Muscle of leg (tissue), 11 donors: ENCODE measurements around the gene NAPSA. TPM values are rescaled to one million over a fixed set of nuclear protein-coding genes. Genes with fewer than 3 reads are reported as not detected.
"Not testable (repeated sequence)": the region's sequence is repeated elsewhere in the genome, so short reads cannot be mapped to it uniquely, and the experiment has no call there.

ENCODE experiments used
- DNase-seq: peaks from one replicate; pipeline ENCODE4 v3.0.0; 2013
- H3K27ac ChIP-seq: one replicate; pipeline ENCODE4 v1.5.1; 2013; ENCODE audit warnings: mild to moderate bottlenecking, low read length, control low read depth
- H3K27me3 ChIP-seq: one replicate; pipeline ENCODE4 v1.6.1; 2013; ENCODE audit warnings: low read length; ENCODE audit not compliant: control insufficient read depth, insufficient read depth
- H3K36me3 ChIP-seq: one replicate; pipeline ENCODE4 v1.6.1; 2013; ENCODE audit warnings: low read length; ENCODE audit not compliant: control insufficient read depth, insufficient read depth
- H3K4me1 ChIP-seq: one replicate; pipeline ENCODE4 v1.6.1; 2013; ENCODE audit warnings: low read length; ENCODE audit not compliant: control insufficient read depth, insufficient read depth
- H3K4me3 ChIP-seq: one replicate; pipeline ENCODE4 v1.5.1; 2013; ENCODE audit warnings: low read length, control low read depth
- H3K9me3 ChIP-seq: replicated peaks from 2 replicates; pipeline ENCODE4 v1.6.1; 2013; ENCODE audit warnings: low read depth, low read length; ENCODE audit not compliant: control insufficient read depth
- WGBS: methylation state at CpG from one replicate; pipeline ENCODE4 v1.1.5; 2013; ENCODE audit warnings: missing lambda C conversion rate; ENCODE audit not compliant: insufficient coverage; 5-methylcytosine and 5-hydroxymethylcytosine counted together
- polyA plus RNA-seq, 8 donors: library from polyadenylated mRNA; unstranded; fragments of 120-200 nt; gene quantifications; one replicate each; pipeline versions ENCODE4 v1.2.1 to v1.2.3, GENCODE V29; 2013; ENCODE audit warnings: inconsistent platforms in 1 of 8, low replicate concordance in 1 of 8; ENCODE audit not compliant: insufficient read length in 8 of 8, insufficient read depth in 1 of 8
- total RNA-seq: library from RNA; stranded (reverse); fragments of 120-200 nt; gene quantifications from one replicate; pipeline ENCODE4 v1.2.4, GENCODE V29; 2013

The NAPSA gene
- total and polyA plus RNA-seq, 9 donors, result 0.29 to 1.7 (median 0.56) TPM

DNA sequence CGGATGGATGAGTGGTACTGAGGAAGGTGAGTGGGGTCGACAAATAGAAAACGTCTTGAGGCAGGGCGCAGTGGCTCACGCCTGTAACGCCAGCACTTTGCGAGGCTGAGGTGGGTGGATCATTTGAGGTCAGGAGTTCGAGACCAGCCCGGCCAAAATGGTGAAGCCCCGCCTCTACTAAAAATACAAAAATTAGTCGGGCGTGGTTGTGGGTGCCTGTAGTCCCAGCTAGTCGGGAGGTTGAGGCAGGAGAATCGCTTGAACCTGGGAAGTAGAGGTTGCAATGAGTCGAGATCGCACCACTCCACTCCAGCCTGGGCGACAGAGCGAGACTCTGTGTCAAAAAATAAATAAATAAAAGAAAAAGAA is 35.5 kb downstream of the NAPSA start:
- H3K9me3 ChIP-seq, DNase-seq, H3K36me3 ChIP-seq: not testable (repeated sequence)
- peak overlapping the region; percentile 84 for H3K27ac ChIP-seq
- 0% methylated on average over 8 of the region's 18 CpGs for WGBS
- peak overlapping the region; percentile 25 for H3K4me3 ChIP-seq
- peaks cover 82% of the 10 kb centered on the region for H3K27me3 ChIP-seq
- peaks cover 52% of the 10 kb centered on the region for H3K4me1 ChIP-seq

DNA sequence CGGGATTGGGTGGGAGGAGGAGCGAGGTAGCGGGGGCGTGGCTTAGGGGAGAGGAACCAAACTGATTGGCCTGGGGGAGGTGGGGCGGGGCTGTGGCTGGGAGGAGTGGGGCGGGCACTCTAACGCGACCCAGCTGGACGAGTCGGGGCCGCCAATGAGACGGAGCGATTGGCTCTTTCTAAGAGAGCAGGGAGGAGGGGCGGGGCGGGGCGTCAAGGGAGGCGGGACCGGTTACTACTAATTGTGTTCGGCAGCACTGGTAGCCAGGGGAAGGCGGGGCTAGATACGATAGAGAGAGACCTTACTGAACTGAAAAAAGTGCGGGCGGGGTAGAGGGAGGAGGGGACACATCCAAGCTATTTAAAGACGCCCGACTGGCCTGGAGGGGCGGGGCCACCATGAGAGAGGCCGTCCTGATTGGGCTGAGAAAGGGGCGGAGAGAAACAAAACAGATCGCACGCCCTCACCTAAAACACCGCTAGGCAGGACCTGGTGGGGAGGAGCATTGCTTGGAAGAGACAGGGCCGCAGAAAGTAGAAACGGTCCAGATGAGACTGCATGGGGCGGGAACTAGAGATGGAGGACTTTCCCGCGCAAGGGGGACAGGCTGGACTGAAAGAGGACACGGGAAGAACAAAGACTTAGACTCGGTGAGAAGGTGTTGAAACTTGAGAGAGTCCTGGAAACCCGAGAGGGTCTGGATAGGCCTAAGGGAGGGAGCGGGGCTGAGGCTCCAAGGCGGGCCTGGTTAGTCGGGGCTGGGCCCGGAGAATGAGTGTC is 36.1 kb downstream of the NAPSA start, which contains the start of gene KCNC3:
KCNC3 (minus strand) TSS at position 232 of the 780 bp plus-strand sequence. CDS start 295 bp downstream, outside the sequence.
- Histone ChIP-seq H3K9me3 (no peaks in the 10 kb centered on the region), H3K4me1 (peaks cover 52% of the 10 kb centered on the region), H3K27ac (peak within 1 kb of the TSS; percentile 84), H3K36me3 (no peaks in the 10 kb centered on the region), H3K4me3 (peak within 1 kb of the TSS; percentile 31), H3K27me3 (peaks cover 80% of the 10 kb centered on the region)
- WGBS, result 2% methylated on average over 39 of the region's 43 CpGs
- DNase-seq, result peak; percentile 97

DNA sequence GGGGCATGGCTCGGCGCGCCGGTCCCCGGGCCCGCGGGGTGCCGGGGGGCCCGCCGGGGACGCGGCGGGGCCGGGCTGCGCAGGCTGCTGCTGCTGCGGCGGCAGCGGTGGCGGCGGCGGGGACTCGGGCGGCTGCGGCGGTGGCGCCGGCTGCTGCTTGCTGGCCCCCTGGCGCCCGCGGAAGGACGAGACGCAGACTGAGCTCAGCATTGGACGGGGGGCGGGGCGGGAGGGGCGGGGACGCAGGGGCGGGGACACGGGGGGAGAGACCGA is 36.6 kb downstream of the NAPSA start:
- Histone ChIP-seq H3K4me3 (no peak overlapping the region), H3K27me3 (peaks cover 75% of the 10 kb centered on the region), H3K36me3 (no peaks in the 10 kb centered on the region), H3K27ac (no peak overlapping the region), H3K4me1 (peaks cover 47% of the 10 kb centered on the region), H3K9me3 (no peaks in the 10 kb centered on the region)
- WGBS, result under 1% methylated on average over 18 of the region's 40 CpGs
- no peak for DNase-seq

DNA sequence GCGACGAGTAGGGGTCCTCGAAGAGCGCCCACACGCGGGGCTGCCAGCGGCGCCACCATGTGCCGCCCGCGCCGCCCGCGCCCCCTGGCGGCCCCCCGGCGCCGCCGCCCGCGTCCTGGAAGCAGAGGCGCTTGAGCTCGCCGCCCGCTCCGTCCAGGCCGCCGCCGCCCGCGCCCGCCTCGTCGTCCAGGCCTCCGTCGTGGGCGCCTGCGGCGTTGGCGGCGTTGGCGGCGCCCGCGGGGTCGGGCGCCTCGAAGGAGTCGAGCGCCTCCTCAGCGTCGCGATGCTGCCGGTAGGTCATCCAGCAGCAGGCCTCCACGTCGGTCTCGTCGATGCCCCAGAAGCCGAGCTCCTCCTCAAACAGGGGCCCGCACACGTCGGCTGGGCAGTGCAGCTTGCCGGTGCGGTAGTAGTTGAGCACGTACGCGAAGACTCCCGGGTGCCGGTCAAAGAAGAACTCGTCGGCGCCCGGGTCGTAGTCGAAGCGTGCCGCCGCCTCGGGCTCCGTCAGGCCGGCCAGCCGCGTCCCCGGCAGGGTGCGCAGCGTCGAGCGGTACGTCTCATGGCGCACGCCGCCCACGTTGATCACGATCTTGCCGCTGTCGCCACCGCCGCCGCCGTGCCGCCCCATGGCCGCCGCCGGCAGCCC is 37.1 kb downstream of the NAPSA start:
- peaks cover 44% of the 10 kb centered on the region for H3K4me1 ChIP-seq
- H3K27me3 ChIP-seq, result peaks cover 71% of the 10 kb centered on the region
- no peaks in the 10 kb centered on the region for H3K36me3 ChIP-seq
- H3K27ac ChIP-seq, result no peak overlapping the region
- no peaks in the 10 kb centered on the region for H3K9me3 ChIP-seq
- under 1% methylated on average over 104 of the region's 104 CpGs for WGBS
- H3K4me3 ChIP-seq, result no peak overlapping the region
- DNase-seq, result no peak

DNA sequence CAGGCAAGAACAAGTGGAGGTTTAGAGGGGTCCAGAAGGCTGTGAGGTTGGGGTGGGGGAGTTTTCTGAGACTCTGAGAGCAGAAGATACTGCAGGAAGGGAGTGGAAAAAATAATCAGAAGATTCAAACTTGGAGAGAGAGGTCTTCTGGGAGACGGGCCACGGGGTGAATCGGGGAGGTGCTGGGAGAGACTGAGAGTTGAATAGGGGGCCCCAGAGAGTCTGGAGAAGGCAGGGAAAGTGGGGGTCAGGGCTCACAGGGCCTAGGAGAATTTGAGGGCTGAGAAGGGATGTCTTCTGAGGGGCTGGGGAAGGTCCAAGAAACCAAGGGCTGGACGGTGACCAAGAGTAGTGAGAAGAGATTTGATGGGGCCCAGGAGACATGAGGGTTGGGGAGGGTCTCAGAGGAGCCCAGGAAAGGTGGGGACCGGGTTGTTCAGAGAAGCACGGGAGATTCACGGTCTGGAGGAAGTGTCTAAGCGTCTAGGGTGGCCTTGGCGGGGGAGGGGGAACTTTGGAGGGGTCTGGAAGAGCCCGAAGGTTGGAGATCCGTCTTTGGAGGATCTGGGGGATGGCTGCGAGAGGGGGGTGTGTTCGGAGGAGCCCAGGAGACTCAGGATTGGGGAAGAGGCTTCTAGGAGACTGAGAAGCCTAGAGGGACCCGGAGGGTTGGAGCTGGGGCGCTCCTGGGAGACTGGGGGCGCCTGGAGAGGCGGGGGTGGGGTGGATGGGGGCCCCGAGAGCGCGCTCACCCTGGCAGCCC is 37.8 kb downstream of the NAPSA start:
- Histone ChIP-seq H3K27me3 (peaks cover 64% of the 10 kb centered on the region), H3K4me3 (no peak overlapping the region), H3K36me3 (no peaks in the 10 kb centered on the region), H3K9me3 (no peaks in the 10 kb centered on the region), H3K27ac (no peak overlapping the region), H3K4me1 (peaks cover 37% of the 10 kb centered on the region)
- 12% methylated on average over 18 of the region's 20 CpGs for WGBS
- DNase-seq, result no peak

DNA sequence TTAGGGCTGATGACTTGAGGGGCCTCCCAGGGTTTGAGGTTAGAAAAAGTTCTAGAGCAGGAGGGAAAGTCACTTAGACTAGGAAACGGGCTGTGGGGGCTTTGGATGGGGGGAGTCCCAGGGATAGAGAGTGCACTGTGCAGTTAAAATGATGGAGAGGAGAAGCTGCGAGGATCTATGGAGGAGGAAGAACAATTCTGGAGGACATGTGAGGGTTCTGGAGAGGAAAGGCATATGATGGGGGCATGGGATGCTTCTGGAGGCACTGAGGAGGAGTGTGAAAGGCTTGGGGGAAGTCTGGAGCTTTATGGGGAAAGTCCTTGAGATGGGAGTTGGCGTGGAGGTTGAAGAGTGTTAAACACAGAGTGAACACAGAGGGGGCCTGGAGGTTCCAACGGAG is 38.4 kb downstream of the NAPSA start:
- H3K27me3 ChIP-seq, result peaks cover 58% of the 10 kb centered on the region
- no peak overlapping the region for H3K27ac ChIP-seq
- H3K36me3 ChIP-seq, result no peaks in the 10 kb centered on the region
- WGBS, result 36% methylated on average over 4 of the region's 4 CpGs
- no peaks in the 10 kb centered on the region for H3K9me3 ChIP-seq
- H3K4me1 ChIP-seq, result peaks cover 35% of the 10 kb centered on the region
- no peak for DNase-seq
- no peak overlapping the region for H3K4me3 ChIP-seq

DNA sequence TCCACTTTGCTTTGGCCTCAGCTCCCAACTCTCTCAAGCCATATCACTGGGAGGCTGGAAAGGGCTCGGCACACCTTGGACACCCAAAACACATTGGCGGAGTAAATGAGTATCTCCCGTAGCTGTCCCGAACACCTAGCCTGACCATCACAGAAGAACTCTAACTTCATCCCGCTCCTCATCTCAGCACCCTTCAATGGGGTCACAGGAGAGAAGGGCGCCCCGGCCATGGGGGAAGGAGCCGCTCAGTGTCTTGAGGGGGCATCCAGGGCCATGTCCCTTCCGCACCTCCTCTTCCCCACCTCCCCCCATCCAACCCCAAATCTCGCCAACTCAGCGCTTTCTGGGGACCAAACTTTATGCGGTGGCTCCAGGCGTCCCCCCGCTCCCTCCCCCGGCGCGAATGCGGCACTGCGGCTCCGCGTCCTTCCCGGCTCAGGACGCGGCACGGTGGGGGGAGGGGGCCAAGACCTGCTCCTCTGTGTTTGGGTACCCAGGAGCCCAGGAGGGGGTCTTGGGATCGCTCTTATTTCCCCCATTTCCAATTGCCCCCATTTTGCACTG is 39.3 kb downstream of the NAPSA start:
- Histone ChIP-seq H3K27me3 (peaks cover 50% of the 10 kb centered on the region), H3K4me3 (no peak overlapping the region), H3K27ac (no peak overlapping the region), H3K4me1 (peaks cover 32% of the 10 kb centered on the region), H3K36me3 (no peaks in the 10 kb centered on the region), H3K9me3 (no peaks in the 10 kb centered on the region)
- 4% methylated on average over 8 of the region's 26 CpGs for WGBS
- DNase-seq, result no peak

DNA sequence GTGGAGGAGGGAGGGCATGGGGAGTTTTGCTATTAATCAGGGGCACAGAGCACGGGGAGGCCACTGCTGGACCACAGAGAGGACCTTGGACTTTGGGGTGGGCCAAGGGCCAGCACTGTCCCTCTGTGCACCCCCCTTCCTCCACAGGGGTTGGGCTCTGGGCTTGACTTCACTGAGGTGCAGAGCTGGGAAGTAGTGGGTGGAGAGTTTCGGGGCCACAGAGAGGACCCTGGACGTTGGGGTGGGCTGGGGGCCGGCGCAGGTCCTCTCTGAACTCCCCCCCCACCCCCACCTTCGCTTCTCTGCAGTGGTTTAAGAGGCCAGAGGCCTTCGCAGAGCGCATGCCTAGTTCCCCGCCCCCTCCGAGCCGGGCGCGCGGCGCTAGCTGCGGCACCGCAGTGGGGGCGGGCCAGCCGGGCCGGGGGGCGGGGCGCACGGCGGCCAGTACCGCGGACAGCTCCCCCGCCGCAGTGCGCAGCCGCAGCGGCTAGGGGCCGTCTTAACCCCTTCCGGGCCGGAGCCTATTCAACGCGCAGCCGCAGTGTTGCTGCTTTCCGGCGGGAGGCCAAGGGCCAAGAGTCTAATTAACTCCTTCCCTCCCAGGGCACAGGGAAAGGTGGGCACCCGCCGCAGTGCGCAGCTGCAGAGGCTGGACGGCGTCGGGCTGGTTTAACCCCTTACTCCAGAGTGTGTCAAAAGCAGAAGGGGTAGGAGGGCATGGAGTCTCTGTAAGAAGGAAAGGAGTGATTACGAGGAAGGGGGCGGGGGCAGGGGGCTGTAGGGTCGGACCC is 39.9 kb downstream of the NAPSA start:
- no peaks in the 10 kb centered on the region for H3K9me3 ChIP-seq
- DNase-seq, result peak; percentile 69
- no peaks in the 10 kb centered on the region for H3K36me3 ChIP-seq
- H3K4me1 ChIP-seq, result peaks cover 28% of the 10 kb centered on the region
- WGBS, result under 1% methylated on average over 37 of the region's 48 CpGs
- H3K27me3 ChIP-seq, result peaks cover 43% of the 10 kb centered on the region
- H3K4me3 ChIP-seq, result no peak overlapping the region
- H3K27ac ChIP-seq, result no peak overlapping the region

DNA sequence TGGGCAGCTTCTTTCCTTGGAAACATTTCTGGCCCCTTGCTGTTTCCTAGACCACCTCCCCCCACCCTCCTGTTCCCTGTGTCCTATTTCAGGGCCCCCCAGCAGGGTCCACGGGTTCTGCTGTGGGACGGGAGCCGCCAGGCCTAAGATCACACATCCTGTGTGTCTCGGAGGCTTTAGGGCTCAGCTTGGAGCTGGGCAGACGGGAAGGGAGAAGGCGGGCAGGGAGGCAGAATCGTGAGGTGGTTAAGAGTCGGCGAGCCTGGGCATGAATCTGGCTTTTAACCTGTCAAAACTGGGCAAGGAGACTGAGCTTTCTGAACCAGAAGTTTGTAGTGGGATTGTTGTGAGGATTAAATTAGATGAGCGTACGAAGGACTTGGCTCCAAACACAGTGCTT is 41.1 kb downstream of the NAPSA start:
- peaks cover 17% of the 10 kb centered on the region for H3K4me1 ChIP-seq
- no peak overlapping the region for H3K27ac ChIP-seq
- peaks cover 31% of the 10 kb centered on the region for H3K27me3 ChIP-seq
- H3K36me3 ChIP-seq, result no peaks in the 10 kb centered on the region
- no peak overlapping the region for H3K4me3 ChIP-seq
- H3K9me3 ChIP-seq, result no peaks in the 10 kb centered on the region
- 61% methylated on average over 11 of the region's 11 CpGs for WGBS
- no peak for DNase-seq
